ENCODE data around the gene WLS. TPM values are rescaled to one million over a fixed set of nuclear protein-coding genes. Genes with fewer than 3 reads are reported as not detected.
A peak's percentile ranks its signal among the peaks of the same experiment; 100 is the strongest.

Gene WLS
- total RNA-seq, 2 donors from 2014 or later = 74.5 to 92.1 TPM

- no peak overlapping the region for H3K4me3 ChIP-seq
Measured at GRCh38 chr1:68117416-68117815, 114.9 kb downstream of the WLS start.

GRCh38 chr1:68116643-68117235 is 115.6 kb downstream of the WLS start:
- WGBS = 6% methylated on average over 3 of the region's 3 CpGs
- TF ChIP-seq, protein P1, sequence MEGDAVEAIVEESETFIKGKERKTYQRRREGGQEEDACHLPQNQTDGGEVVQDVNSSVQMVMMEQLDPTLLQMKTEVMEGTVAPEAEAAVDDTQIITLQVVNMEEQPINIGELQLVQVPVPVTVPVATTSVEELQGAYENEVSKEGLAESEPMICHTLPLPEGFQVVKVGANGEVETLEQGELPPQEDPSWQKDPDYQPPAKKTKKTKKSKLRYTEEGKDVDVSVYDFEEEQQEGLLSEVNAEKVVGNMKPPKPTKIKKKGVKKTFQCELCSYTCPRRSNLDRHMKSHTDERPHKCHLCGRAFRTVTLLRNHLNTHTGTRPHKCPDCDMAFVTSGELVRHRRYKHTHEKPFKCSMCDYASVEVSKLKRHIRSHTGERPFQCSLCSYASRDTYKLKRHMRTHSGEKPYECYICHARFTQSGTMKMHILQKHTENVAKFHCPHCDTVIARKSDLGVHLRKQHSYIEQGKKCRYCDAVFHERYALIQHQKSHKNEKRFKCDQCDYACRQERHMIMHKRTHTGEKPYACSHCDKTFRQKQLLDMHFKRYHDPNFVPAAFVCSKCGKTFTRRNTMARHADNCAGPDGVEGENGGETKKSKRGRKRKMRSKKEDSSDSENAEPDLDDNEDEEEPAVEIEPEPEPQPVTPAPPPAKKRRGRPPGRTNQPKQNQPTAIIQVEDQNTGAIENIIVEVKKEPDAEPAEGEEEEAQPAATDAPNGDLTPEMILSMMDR (IDR thresholded peaks at IDR 0.05) = peak; percentile 71 to 92 (median 82)
- TF ChIP-seq POLR2A (IDR thresholded peaks at IDR 0.05) (no peak), POLR2AphosphoS5 (IDR thresholded peaks at IDR 0.05) (peak; percentile 20)

More at GRCh38 chr1:68117416-68117815, 114.9 kb downstream of the WLS start:
- H3K4me1 ChIP-seq (replicated peaks) = no peaks in the 10 kb centered on the region
- no peaks in the 10 kb centered on the region for H3K36me3 ChIP-seq
- H3K9me3 ChIP-seq = no peaks in the 10 kb centered on the region
- 73% methylated on average over 10 of the region's 10 CpGs for WGBS
- H3K27ac ChIP-seq = no peak overlapping the region
- intact Hi-C loops (cut with DNase I) = loop anchor here (2.0 to 5.0 kb wide), 2 partner anchors 205 to 225 kb away; no protein-coding TSS in a partner anchor
- no peak for DNase-seq (ENCODE audit: low spot score)
- no peak for TF ChIP-seq POLR2A (IDR thresholded peaks at IDR 0.05)
- no peak for TF ChIP-seq POLR2AphosphoS5 (IDR thresholded peaks at IDR 0.05)
- TF ChIP-seq, protein P1 (IDR thresholded peaks at IDR 0.05) = no peak
- no peaks in the 10 kb centered on the region for H3K27me3 ChIP-seq (replicated peaks; ENCODE audit: insufficient read depth)

GRCh38 chr1:68115308-68115707 is 117.0 kb downstream of the WLS start:
- no peaks in the 10 kb centered on the region for H3K9me3 ChIP-seq
- TF ChIP-seq POLR2A (IDR thresholded peaks at IDR 0.05) = no peak
- TF ChIP-seq, protein P1 (IDR thresholded peaks at IDR 0.05) = no peak
- no peak for DNase-seq (ENCODE audit: low spot score)
- H3K27me3 ChIP-seq (replicated peaks; ENCODE audit: insufficient read depth) = no peaks in the 10 kb centered on the region
- no peaks in the 10 kb centered on the region for H3K36me3 ChIP-seq
- 68% methylated on average over 4 of the region's 4 CpGs for WGBS
- H3K4me3 ChIP-seq = no peak overlapping the region
- intact Hi-C loops (cut with DNase I) = loop anchor here (5.0 kb wide), 1 partner anchor 207 kb away; no protein-coding TSS in a partner anchor
- H3K4me1 ChIP-seq (replicated peaks) = no peaks in the 10 kb centered on the region
- H3K27ac ChIP-seq = no peak overlapping the region

More at GRCh38 chr1:68116643-68117235, 115.6 kb downstream of the WLS start:
- no peaks in the 10 kb centered on the region for H3K27me3 ChIP-seq (replicated peaks; ENCODE audit: insufficient read depth)
- intact Hi-C loops (cut with DNase I) = loop anchor here (2.0 to 5.0 kb wide), 2 partner anchors 206 to 226 kb away; no protein-coding TSS in a partner anchor
- no peak overlapping the region for H3K27ac ChIP-seq
- peak; percentile 43 for DNase-seq (ENCODE audit: low spot score)
- no peak overlapping the region for H3K4me3 ChIP-seq
- no peaks in the 10 kb centered on the region for H3K4me1 ChIP-seq (replicated peaks)
- H3K9me3 ChIP-seq = no peaks in the 10 kb centered on the region
- no peaks in the 10 kb centered on the region for H3K36me3 ChIP-seq

- H3K27me3 ChIP-seq (replicated peaks; ENCODE audit: insufficient read depth) = no peaks in the 10 kb centered on the region
- H3K4me3 ChIP-seq = no peak overlapping the region
- no peak for DNase-seq (ENCODE audit: low spot score)
- no peak for TF ChIP-seq POLR2A (IDR thresholded peaks at IDR 0.05)
- no peak for TF ChIP-seq POLR2AphosphoS5 (IDR thresholded peaks at IDR 0.05)
- TF ChIP-seq, protein P1 (IDR thresholded peaks at IDR 0.05) = no peak
- H3K27ac ChIP-seq = no peak overlapping the region
- 84% methylated on average over 3 of the region's 3 CpGs for WGBS
- no peaks in the 10 kb centered on the region for H3K9me3 ChIP-seq
- intact Hi-C loops (cut with DNase I) = loop anchor here (2.0 to 5.0 kb wide), 3 partner anchors 262 to 581 kb away; no protein-coding TSS in a partner anchor
- H3K4me1 ChIP-seq (replicated peaks) = no peaks in the 10 kb centered on the region
- H3K36me3 ChIP-seq = no peaks in the 10 kb centered on the region
Measured at GRCh38 chr1:68113966-68114365, 118.4 kb downstream of the WLS start.

- Histone ChIP-seq H3K27ac (no peak overlapping the region), H3K27me3 (replicated peaks; ENCODE audit: insufficient read depth) (no peaks in the 10 kb centered on the region), H3K4me3 (no peak overlapping the region), H3K36me3 (no peaks in the 10 kb centered on the region), H3K9me3 (no peaks in the 10 kb centered on the region), H3K4me1 (replicated peaks) (no peaks in the 10 kb centered on the region)
- WGBS = 34% methylated on average over 7 of the region's 7 CpGs
- TF ChIP-seq POLR2A (IDR thresholded peaks at IDR 0.05) = no peak
- TF ChIP-seq, protein P1 (IDR thresholded peaks at IDR 0.05) = no peak
- intact Hi-C loops (cut with DNase I) = loop anchor here (2.0 to 5.0 kb wide), 3 partner anchors 261 to 580 kb away; no protein-coding TSS in a partner anchor
- DNase-seq (ENCODE audit: low spot score) = no peak
Measured at GRCh38 chr1:68112835-68113243, 119.5 kb downstream of the WLS start.
